Stimulated activated CD8-positive, alpha-beta memory T cell treated with anti-CD3 and anti-CD28 coated beads, Interleukin-12 subunit alpha, Interleukin-12 subunit beta, amount 100 ng/mL, for 24 hours (primary cell): ENCODE data around the gene MFAP5.
"Not testable (repeated sequence)": the region's sequence is repeated elsewhere in the genome, so short reads cannot be mapped to it uniquely, and the experiment has no call there.

Experiments used
- DNase-seq: peaks from one replicate; pipeline ENCODE4 v3.0.0-alpha.2; 2020; ENCODE audit errors: extremely low read depth

MFAP5 gene

DNA sequence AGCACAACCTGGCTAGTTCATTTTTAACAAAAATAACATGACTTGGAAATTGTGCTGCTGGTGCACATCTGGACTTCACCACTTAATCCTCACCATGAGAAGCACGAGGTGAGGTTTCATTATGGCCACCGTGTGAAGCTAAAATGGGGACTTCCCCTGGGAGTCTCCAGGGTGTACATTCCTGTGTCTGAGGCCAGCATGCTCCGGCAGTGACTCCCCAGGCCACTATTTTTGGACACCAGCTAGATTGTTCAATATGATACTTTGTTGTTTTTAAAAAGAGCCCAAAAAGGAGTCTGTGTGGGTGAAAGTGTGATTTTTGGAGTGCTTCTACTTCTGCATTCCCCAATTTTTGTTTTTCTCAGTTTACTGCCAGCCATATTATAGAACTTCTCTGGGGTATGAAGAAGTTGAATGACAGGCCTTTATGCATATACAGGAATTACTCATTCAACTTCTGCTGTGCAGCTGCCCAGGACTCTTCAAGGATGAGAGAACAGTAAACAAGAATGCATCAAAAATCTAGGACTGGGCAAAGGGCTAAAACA is 33.1 kb downstream of the MFAP5 start:
- no peak for DNase-seq

DNA sequence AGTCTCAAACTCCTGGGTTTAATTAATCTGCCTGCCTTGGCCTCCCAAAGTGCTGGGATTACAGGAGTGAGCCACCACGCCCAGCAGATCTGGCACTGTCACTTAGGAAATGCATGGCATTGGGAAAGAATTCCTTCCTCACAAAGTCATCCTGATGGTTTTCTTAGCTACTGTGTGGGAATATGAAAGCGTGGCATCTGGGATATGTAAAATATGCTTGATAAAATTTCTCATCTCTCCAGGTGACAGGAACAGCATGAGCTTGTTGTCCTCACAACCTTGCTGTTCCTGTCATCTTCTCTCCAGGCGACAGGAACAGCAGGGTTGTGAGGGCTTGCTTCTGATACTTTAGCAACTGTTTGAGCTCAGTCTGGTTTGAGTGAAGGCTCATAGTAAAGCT is 33.9 kb downstream of the MFAP5 start:
- no peak for DNase-seq

DNA sequence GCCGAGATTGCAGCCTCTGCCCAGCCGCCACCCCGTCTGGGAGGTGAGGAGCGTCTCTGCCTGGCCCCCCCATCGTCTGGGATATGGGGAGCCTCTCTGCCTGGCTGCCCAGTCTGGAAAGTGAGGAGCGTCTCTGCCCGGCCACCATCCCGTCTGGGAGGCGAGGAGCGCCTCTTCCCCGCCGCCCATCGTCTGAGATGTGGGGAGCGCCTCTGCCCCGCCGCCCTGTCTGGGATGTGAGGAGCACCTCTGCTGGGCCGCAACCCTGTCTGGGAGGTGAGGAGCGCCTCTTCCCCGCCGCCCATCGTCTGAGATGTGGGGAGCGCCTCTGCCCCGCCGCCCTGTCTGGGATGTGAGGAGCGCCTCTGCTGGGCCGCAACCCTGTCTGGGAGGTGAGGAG is 37.9 kb downstream of the MFAP5 start:
- DNase-seq = not testable (repeated sequence)

DNA sequence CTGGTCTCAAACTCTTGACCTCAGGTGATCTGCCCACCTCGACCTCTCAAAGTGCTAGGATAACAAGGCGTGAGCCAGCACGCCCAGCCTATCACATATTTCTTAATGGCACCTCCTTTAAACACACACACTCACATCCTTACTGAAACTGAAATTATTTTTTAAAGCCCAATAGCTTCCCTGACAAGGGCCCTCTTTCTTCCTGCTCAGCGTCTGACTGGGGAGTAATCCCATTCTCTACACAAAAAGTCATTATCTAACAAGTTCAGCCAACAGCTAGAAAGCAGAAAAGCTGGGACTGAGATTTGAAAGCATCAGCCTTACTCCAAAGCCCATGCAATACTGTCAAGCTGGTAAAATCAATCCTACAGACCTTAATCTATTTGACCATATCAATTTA is 40.0 kb downstream of the MFAP5 start:
- DNase-seq = no peak

GRCh38 chr12:8615206-8615605 is 47.4 kb downstream of the MFAP5 start:
- DNase-seq = no peak

GRCh38 chr12:8613881-8614280 is 48.7 kb downstream of the MFAP5 start:
- DNase-seq = not testable (repeated sequence)

DNA sequence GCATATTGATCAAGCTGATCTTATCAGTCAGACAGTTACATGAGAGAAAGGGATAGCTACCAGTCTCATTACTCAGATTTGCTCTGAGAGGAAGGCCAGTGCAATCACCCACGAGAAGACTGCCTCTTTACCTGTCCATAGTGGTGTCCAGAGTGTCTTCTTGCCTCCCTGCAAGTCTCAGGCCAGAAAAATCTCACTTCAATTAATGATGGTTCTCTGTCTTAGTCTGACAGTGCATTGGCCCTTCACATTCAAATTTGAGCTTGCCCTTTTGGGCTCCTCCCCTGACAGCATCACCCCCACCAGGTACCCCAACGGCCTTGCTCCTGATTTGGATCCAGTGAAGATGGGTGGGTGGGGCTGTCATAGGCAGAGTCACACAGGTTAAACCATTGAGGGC is 50.0 kb downstream of the MFAP5 start, which contains the start of gene AICDA:
TSS of gene AICDA (minus strand) at position 231 of the 400 bp plus-strand sequence. CDS start at position 139, 92 bp downstream.
- no peak for DNase-seq

GRCh38 chr12:8609061-8609570 is 53.5 kb downstream of the MFAP5 start:
- DNase-seq = no peak

DNA sequence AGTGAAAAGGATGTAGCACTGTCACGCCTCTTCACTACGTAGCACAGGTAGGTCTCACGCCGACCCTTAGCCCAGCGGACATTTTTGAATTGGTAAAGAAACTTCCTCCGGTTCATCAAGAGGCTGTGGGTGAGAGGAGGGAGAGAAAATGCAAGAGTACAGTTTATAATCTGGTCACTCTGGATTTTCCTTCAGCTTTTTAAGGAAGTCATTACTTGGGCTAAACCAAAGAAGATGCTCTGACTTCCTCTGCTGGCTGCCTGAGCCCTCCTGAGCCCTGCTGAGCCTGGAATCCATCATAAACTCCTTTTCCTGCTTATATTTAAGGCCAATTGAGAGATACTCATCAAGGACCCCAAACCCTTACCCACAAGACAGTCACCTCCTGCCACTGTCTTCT is 55.7 kb downstream of the MFAP5 start:
- no peak for DNase-seq

GRCh38 chr12:8605057-8605456 is 57.6 kb downstream of the MFAP5 start:
- DNase-seq = no peak

GRCh38 chr12:8603856-8604255 is 58.8 kb downstream of the MFAP5 start:
- no peak for DNase-seq

DNA sequence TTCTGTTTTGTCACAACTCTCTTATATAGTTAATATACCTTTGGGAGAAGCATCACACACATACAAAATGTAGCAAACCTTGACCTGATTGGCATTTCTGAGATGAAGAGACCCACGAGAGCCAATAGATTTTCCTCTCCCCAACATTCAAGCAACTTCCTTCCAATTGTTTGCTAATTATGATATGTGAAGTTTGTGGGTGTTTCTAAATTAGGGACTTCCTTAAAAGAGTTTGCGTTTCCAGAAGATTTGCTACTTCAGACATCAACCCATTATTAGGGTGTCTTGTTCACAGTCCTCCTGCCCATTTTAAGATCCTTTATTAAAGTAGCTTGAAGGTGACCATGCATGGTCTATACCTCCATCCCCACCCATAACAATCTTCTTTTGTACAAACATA is 59.3 kb downstream of the MFAP5 start:
- DNase-seq = no peak

DNA sequence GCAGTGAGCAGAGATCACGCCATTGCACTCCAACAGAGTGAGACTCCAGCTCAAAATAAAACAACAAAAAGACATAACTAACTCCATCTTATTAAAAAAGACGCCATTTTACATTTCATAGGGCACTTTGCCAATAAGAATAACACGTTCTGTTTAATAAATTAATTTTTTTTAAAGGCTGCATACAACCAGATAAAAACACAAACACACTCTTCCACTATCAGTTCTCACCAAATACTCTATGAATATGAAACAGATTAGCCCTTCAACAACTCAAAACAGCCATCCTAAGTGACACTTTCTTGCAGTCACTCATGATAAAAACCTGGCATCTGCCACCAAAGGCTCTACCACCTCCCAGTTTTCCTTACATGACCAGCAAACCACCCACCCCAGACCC is 66.1 kb downstream of the MFAP5 start:
- no peak for DNase-seq
